Adipose tissue (tissue), 3 donors: ENCODE measurements around the gene MARCO. TPM values are rescaled to one million over a fixed set of nuclear protein-coding genes. Genes with fewer than 3 reads are reported as not detected.
"Not testable (repeated sequence)": the region's sequence is repeated elsewhere in the genome, so short reads cannot be mapped to it uniquely, and the experiment has no call there.

Source experiments
- H3K27ac ChIP-seq: one replicate; pipeline ENCODE4 v1.5.1; 2013; ENCODE audit warnings: low read depth, low read length
- whole genome bisulfite sequencing, 3 donors: extraction: QIAGEN DNeasy Blood & Tissue Kit; methylation state at CpG; one replicate each; pipeline ENCODE4 v1.1.7; 2013; 5-methylcytosine and 5-hydroxymethylcytosine counted together
- polyA plus RNA-seq, 3 donors: library from polyadenylated mRNA; stranded (reverse); fragments of 200-250 nt; gene quantifications; one replicate each; pipeline ENCODE4 v1.2.3, GENCODE V29; 2013
- donor health status: healthy with polysubstance abuse.
- donor health status: Bipolar disorder and iron deficiency.
- donor health status: healthy.

Gene MARCO
- polyA plus RNA-seq, 3 donors = 10.1 to 57.9 (median 26.5) TPM

DNA sequence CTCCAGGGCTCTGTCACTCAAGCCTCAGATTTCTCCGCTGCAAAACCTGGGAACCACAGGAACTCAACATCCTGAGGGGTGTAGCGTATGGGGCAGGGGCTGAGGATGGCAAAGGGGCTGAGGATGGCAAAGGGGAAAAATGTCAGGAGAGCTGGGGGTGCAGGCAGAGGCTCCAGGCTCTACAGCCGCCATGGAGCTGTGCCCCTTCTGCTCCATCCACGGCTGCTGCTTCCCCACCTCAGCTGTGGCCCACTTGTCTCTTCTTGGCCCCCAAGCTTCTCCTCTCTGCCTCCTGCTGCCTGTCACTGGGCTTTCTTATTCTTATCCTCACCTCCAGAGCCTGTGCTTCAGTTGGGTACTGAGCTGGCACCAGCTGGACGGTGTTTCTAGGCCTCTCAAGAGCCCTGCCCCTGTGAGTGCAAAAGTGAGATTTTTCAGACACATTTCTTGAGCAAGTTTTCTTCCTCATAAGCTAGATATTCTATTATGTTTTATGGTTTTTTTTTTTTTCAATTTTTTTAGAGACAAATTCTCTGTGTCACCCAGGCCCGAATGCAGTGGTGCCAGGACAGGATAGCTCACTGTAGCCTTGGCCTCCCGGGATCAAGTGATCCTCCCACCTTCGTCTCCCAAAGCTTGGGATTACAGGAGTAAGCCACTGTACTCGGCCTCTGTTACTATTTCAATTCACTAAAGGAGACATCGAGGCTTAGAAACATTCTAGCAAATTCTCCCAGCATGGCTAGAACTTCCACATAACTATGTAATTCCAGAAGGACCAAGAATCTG lies 49.0 kb downstream of the MARCO start:
- 74 to 84% (median 83%) methylated on average over 10 of the region's 10 CpGs for WGBS, 3 donors
- no peak overlapping the region for H3K27ac ChIP-seq

DNA sequence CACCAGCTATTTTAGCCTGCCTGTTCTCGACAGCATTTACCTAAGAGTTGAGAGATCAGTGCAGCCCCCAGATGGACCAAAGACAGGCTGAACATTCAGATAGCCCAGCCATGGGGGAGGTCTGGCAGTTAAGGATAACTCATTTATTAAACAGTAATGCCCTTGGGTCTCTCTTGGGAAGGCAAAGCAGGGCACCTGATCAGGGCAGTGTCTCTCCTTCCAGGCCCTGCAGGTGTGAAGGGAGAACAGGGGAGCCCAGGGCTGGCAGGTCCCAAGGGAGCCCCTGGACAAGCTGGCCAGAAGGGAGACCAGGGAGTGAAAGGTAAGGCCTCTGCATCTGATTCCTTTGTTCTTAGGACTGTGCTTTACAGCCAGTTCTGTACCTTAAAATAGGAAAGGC lies 49.6 kb downstream of the MARCO start:
- H3K27ac ChIP-seq = no peak overlapping the region
- 78 to 97% (median 97%) methylated on average over 1 of the region's 1 CpG for WGBS, 3 donors

- WGBS, 3 donors = 78 to 80% (median 79%) methylated on average over 13 of the region's 13 CpGs
- H3K27ac ChIP-seq = no peak overlapping the region
These were observed 50.9 kb downstream of the MARCO start for GRCh38 chr2:118992740-118993391.

GRCh38 chr2:118993392-118993752 lies 51.4 kb downstream of the MARCO start:
- H3K27ac ChIP-seq = no peak overlapping the region
- 88 to 90% (median 89%) methylated on average over 4 of the region's 4 CpGs for WGBS, 3 donors

GRCh38 chr2:118994172-118994700 lies 52.2 kb downstream of the MARCO start:
- no peak overlapping the region for H3K27ac ChIP-seq
- WGBS, 3 donors = 79 to 88% (median 84%) methylated on average over 14 of the region's 14 CpGs

DNA sequence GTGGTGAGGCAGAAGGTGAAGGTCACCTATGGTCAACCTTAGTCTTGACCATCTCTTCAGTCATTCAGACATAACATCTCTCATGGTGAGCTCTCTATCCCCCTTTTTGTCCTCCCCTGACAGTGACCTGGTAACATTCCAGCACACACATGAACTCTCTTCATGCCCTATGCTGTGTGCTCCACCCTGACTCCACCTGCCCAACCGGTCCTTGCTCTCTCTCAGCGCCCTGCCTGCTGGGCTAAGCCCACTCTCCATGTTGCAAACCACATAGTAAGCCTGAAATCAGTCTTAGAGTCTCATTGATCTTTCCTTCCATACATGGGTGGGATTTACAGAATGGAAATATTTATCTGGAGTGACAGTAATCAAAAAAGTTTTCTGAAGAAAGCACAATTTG lies 52.8 kb downstream of the MARCO start:
- H3K27ac ChIP-seq = no peak overlapping the region
- 74 to 83% (median 83%) methylated on average over 2 of the region's 2 CpGs for whole genome bisulfite sequencing, 3 donors

GRCh38 chr2:119003856-119004255 lies 61.9 kb downstream of the MARCO start:
- WGBS, 3 donors = 89 to 98% (median 97%) methylated on average over 4 of the region's 4 CpGs
- not testable (repeated sequence) for H3K27ac ChIP-seq

DNA sequence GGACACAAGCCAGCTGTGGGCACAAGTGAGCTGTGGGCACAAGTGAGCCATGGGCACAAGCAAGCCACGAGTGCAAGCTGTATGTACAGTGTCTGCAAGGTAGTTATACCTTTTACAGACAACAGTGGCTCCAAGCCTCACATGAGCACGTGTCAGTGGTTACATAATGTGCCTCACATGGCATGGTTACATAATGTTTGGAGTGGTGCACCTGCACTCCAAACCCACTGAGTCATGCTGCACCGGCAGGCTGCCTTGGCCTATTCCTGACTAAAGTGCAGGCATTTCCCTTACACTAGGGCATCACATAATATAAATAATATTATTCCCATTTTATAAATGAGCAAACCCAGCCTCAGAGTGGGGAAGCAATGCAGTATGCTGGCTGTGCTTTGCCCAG lies 62.6 kb downstream of the MARCO start:
- WGBS, 3 donors = 45 to 66% (median 60%) methylated on average over 3 of the region's 3 CpGs
- no peak overlapping the region for H3K27ac ChIP-seq

DNA sequence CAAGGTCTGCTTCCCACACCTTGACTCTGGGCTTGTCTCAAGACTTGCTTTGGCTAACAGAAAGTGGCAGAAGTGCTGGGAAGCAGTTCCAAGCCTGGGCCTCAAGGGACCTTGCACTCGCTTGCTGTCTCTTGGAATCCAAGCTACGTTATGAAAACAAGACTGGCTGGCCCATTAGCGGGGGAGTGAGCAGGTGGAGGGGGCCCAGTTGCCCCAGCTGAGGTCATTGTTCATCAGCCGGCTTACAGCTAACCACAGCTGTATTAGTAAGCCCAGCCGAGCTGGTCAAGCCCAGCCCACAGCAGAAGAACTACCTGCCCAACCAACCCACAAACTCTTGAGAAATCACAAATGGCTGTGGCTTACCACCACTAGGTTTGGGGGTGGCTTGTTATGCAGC lies 63.1 kb downstream of the MARCO start:
- H3K27ac ChIP-seq = no peak overlapping the region
- 49 to 89% (median 55%) methylated on average over 5 of the region's 5 CpGs for WGBS, 3 donors

DNA sequence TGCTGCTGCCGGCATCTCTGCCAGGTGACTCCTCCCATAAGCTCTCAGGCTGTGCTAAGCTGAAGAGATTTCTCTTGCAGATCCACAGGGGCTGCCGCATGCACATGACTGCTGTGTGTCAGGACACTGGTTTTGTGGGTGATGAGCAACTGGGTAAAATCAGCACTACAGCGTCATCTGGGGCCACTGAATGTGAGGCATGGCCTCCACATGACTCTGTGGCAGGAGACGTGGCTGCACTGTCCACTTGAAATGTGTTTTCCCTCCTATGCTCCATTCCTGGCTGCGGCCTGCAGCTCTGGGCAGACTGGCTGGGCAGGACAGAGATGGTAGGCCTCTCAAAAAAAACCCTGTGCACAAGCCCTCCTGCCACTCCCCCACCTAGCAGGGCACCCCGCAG lies 63.6 kb downstream of the MARCO start:
- 84 to 90% (median 85%) methylated on average over 6 of the region's 6 CpGs for WGBS, 3 donors
- H3K27ac ChIP-seq = no peak overlapping the region

DNA sequence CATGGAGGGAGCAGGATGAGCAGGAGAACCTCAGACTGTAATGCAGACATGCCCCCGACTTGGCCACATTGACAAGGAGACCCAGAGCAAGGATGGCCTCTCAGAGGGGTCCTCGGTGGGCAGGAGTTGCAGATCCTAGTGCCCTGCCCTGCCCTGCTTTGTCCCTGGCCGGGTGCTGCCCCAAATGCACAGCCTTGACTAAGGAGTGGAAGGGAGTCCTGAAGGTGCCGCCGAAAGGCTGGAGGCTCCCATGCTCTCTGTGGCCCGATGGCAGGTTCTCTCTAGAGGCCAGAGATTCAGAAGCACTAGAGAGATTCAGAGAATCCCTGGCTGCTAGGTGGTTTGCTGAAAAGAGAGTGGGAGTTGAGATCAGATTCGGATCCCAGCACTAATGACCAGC lies 64.4 kb downstream of the MARCO start:
- no peak overlapping the region for H3K27ac ChIP-seq
- WGBS, 3 donors = 80 to 86% (median 84%) methylated on average over 7 of the region's 7 CpGs

- 64 to 76% (median 72%) methylated on average over 2 of the region's 2 CpGs for WGBS, 3 donors
- H3K27ac ChIP-seq = no peak overlapping the region
These were observed 66.1 kb downstream of the MARCO start for GRCh38 chr2:119008108-119008507.

DNA sequence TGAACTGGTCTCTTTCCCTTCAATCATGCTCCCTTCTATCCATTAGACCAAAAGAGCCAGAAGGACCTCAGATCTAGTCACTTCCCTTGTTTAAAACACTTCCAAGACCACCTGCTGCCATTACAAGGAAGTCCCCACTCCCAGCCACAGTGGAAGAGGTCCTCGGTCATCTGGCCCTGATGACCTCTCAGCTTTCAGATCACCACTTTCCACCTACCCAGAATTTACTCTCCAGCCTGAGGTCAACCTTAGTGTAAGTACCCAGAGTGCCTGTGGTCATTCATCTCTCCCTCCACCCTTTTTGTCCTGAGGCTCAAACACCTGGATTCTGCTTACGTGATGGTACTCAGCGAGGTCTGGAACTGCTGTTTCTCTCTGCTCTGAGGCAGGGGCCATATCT lies 67.1 kb downstream of the MARCO start:
- 60 to 82% (median 69%) methylated on average over 3 of the region's 3 CpGs for WGBS, 3 donors

DNA sequence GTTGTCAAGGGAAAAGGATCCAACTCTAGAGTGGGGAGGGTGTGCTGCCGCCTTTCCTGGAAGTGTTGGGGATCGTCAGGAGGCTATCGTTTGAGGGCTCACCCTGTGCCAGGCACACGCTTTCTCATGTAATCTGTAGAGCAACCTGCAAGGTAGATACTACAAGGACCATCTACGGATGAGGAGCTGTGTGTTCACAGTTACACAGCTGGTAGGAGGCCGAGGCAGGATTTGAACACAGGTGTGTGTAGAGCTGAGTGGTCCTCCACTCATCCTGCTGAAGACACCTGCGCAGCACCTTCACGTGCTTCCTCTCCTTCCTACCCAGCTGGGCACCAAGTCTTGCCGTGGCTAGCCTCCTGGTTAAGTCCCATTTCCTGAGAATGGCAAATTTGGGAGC lies 68.3 kb downstream of the MARCO start:
- H3K27ac ChIP-seq = no peak overlapping the region
- WGBS, 3 donors = 57 to 78% (median 72%) methylated on average over 9 of the region's 9 CpGs

More for the DNA sequence above, 67.1 kb downstream of the MARCO start:
- H3K27ac ChIP-seq = no peak overlapping the region

DNA sequence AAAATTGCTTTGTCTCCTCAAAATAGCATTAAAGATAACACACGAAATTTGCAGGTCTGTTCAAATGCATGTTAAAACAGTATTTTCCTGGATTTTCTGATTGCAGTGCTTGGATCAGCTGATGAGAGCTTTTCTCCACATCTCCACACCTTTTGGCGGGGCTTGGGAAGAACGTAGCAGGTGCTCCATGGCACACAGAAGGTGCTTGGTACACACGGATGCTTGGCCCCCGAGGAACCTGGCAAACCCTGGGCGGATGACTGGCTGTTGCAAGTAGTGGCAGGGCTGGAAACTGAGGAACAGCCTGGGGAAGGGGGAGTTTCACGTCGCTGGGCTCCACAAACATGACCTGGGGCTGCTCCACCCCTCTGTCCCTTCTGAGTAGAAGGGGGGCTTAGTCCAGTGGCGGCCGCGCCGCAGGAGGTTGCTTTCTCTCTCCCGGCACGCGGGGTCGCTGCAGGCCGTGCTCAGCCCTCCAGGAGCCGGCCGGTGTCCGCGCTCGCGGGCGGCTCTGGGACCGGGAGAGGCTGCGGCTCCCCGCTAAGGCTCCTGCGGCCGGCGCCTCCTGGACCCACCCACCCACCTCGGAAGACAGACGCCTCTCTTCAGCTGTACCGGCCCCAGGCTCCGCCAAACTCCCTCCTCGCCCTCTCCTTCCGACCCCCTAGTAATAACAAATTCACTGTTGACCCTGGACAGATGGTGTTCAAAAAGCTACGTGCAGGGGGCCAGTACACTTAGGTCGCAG lies 69.3 kb downstream of the MARCO start:
- H3K27ac ChIP-seq = no peak overlapping the region
- WGBS, 3 donors = 8 to 11% (median 11%) methylated on average over 28 to 38 of the region's 38 CpGs

DNA sequence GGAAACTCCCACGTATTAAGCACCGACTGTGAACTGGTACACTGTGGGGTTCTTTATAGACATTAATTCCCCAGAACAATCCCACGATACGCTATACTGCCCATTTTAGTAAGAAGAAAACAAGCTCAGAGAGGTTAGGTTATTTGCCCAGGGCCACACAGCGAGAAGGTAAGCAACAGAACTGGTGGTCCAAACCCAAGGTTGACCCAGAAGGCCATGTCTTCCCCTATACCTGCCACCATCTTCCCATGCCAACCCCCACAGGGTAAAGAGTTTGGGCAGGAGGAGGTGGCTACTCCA lies 69.9 kb downstream of the MARCO start:
- no peak overlapping the region for H3K27ac ChIP-seq
- 64 to 68% (median 66%) methylated on average over 5 of the region's 5 CpGs for WGBS, 3 donors

- 84 to 91% (median 88%) methylated on average over 11 of the region's 11 CpGs for WGBS, 3 donors
- no peak overlapping the region for H3K27ac ChIP-seq
These were observed 70.6 kb downstream of the MARCO start for GRCh38 chr2:119012345-119013301.

DNA sequence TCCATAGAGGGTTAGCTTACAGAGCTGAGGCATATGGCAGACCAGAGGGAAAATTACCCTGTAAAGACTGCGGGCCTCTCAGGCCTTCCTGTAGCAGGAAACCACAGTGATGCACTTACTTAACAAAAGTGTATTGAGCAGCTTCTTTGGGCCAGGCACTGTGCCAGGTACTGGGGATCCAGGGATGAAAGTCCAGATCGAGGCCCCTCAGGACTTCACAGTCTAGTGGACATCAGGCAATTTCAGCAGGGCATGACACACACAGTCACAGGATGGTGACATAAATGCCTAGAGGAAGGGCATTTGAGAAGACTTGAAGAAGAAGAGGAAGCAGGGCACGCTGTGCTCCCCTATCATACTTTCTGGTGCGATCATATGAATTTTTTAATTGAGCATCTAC lies 71.7 kb downstream of the MARCO start:
- H3K27ac ChIP-seq = no peak overlapping the region
- WGBS, 3 donors = 65 to 78% (median 70%) methylated on average over 4 of the region's 4 CpGs
